ENCODE results near the gene CMIP.

CMIP gene

DNA sequence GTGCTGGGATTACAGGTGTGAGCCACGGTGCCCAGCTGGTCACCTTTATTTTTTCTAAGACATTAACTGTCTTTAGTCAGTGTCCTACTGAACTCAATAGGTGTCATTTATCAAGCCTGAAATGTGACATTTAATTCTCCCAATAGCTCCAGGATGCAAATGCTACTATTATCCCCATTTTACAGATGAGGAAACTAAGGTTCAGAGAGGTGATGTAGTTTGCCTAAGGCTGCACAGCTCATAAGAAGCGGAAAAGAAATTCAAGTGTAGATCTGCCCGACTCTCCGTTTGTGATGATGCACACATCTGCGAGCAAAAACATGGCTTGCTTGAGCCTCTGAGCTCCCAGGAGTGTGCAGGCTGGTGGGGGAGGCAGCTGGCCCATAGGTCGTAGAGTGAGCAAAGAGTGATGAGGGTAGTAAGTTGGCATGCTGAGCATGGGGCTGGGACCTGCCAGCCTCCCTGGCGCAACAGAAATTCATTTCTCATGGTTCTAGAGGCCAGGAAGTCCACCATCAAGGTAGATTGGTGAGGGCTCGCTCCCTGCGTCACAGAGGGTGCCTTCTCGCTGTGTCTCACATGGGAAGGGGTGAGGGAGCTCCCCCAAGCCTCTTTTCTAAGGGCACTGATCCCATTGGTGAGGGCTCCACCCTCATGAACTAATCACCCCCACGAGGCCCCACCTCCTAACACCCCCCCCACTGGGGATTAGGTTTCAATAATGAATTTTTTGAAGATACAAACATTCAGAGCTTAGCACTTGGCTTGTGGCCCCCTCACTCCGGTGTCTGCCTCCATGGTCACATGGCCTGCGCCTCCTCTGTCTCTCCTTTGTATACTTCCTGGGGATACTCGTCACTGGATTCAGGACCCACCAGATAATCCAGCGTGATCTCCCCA, 193.0 kb downstream of the CMIP start:
- no peak for DNase-seq (ENCODE audit: low read depth)

DNA sequence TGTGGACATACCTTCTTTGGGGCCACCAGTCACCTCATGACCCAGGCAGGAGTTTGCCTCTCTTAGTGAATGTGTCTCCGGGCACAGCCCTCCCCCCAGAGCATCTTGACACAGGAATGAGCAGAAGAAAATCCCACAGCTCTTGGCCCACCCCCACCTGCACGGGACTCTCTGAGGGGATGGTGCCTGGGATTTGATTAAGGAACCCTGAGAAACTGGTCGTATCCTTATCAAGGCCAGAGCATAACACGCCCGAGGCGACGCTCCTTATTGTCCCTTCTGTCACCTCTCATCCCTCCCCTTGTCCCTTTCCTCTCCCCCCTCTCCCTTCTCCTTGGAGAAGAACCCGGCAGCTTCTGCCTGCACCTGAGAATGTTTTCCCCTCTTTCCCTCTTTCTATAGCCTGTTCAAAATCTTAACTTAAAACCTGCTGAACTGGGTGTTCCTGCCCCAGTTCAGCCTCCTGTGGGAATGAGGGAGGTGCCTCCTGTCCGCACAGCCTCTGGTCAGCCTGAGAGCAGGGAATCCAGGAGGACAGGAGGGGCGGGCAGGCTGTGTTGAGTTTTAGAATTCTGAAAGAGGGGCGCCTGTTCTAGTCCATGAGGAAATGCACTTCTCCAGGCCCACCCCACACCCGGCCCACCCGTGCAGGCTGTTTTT, 193.8 kb downstream of the CMIP start:
- no peak for DNase-seq (ENCODE audit: low read depth)

DNA sequence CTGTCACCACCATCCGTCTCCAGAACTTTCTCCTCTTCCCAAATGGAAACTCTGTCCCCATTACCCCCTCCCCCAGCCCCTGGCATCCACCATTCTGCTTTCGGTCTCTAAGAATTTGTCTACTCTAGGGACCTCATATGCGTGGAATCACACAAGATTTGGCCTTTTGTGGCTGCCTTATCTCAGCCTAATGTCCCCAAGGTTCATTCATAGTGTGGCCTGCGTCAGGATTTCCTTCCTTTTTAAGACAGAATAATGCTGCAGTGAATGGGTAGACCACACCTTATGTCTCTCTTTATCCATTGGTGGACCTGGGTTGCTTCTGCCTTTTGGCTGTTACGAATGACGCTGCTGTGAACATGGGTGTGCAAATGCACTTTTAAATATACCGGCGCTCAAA, 194.7 kb downstream of the CMIP start:
- DNase-seq (ENCODE audit: low read depth): no peak

DNA sequence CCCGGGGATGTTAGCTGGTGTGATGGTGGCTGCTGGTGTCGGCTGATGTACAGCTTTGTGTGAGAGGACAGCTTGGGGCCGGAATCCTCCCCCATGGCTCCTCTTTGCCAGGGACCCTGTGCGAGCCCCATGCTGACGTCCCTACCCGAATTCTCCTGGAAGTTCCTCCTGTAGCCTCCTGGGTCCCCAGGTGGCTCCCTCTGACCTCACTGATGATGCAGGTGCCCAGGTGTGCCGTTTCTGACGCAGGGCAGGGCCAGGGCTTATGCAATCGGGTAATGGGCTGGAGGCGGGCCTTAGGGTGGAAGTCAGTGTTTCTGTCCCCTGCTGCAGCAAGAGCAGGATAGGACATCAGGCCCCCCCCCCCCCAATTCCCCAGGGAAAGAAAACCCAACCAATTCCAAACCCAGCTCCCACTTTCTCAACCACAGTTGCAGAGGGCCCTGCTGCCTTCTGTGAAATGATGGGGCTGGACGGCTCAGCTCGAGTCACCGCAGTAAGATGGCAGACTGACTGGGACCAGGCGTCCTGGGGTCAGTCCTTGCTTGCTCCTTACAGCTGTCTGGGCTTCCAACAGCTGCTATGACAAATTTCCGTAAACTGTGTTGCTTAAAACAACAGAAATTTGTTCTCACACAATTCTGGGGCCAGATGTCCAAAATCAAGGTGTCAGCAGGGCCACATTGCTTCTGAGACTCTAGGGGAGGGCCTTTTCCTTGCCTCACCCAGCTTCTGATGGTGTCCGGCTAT, 195.5 kb downstream of the CMIP start:
- no peak for DNase-seq (ENCODE audit: low read depth)

DNA sequence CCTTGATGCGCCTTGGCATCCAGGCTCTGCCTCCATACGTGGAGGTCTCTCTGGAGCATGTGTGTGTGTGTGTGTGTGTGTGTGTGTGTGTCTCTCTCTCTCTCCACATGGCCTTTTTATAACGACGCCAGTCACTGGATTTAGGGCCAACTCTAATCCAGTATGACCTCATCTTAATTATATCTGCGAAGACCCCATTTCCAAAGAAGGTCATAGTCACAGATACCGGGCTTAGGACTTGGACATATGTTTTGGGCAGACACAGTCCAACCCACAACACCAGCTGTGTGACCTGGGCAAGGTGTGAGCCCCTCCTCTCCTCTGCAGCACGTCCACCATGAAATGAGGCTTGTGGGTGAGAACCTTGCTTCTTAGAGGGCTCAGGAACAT, 196.1 kb downstream of the CMIP start:
- DNase-seq (ENCODE audit: low read depth): no peak

DNA sequence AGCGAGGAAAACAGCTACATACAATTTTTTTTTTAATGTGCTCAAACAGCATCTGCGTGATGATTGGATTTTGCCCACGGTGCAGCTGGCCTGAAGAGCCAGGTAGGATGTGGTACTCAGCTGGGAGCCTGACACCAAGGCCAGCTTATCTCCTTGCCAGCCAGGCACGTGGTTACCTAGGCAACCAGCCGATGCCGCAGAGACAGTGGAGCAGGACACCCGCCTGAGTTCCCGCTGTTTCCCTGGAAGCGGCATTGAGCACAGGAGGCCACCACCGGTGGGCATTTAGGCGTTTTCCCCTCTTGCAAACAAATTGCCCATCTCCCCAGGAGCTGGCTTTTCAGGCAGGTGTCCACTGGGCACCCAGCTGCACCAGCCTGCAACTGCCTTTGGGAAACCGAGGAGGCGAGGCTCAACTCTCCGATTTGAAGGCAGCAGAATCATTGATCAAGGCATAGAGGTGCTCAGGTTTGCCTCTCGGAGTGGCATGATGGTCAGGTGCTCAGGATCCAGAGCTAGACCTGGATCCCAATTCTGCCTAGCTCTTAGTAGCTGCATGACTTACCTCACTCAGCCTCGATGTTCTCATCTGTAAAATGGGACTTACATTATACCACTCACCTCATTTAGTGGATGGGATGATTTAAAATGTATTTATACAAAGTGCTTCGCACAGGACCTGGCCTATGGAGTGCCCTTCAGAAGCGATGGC, 196.9 kb downstream of the CMIP start:
- DNase-seq (ENCODE audit: low read depth): no peak

DNA sequence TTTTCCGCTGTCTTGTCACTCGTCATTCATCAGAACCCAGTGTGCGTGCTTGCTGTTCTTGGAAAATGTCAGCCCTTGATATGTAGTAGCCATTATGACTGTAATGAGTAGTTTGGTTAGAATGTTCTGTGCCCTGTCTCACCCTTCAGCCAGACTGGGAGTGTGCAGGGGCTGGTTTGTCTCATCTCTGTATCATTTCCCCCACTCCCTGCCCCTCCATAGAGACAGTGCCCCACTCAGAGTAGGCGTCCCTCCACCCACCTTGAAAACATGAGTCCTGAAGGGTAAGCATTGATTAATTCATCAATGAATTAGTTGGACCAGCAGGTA, 197.5 kb downstream of the CMIP start:
- no peak for DNase-seq (ENCODE audit: low read depth)

DNA sequence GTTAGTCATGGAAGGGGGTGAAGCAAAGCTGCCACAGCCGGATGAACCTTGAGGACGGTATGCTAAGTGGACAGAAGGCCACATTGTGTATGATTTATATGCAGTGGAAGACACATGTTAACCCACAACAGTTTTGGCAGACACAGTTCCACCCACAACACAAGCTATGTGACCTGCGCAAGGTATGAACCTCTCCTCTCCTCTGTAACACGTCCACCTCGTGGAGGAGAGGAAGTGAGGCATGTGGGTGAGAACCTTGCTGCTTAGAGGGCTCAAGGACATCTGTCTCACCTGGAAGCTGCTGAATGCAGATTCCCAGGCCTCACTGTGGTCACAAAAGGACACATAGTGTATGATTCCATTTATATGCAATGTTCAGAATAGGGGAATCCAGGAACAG, 198.3 kb downstream of the CMIP start:
- no peak for DNase-seq (ENCODE audit: low read depth)

DNA sequence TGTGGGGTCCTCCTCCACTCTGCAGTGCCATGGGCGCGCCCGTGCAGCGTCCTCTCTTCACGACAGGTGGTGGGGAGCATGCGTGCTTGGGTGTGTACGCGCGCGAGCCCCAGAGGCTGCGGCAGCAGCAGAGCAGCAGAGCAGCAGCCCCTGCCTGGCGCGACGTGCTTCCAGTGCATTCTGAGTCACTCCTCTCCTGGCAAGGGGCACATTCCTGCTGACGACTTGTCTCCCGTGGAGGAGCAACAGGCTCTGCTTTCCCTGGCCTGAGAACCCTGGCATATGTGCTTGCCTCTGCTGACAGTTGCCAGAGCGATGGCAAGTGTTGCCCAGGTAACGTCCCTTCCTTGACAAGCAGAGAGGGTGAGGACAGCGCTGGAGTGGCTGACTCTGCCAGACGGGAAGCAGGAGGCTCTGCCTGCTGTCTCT, 200.7 kb downstream of the CMIP start:
- DNase-seq (ENCODE audit: low read depth): no peak

DNA sequence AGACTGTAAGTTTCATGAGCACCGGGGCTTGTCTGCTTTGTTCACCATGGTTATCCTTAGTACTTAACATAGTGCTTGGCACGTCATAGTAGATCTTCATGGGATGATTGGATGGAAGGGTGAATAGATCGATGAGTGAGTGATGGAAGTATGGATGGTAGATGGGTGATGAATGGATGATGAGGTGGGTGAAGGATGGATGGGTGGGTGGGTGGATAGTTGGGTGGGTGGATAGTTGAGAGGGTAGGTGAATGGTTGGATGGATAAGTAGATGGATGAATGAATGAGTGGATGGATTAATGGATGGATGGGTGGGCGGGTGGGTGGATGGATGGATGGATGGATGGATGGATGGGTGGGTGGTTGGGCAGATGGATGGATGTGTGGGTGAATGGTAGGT, 201.3 kb downstream of the CMIP start:
- no peak for DNase-seq (ENCODE audit: low read depth)

DNA sequence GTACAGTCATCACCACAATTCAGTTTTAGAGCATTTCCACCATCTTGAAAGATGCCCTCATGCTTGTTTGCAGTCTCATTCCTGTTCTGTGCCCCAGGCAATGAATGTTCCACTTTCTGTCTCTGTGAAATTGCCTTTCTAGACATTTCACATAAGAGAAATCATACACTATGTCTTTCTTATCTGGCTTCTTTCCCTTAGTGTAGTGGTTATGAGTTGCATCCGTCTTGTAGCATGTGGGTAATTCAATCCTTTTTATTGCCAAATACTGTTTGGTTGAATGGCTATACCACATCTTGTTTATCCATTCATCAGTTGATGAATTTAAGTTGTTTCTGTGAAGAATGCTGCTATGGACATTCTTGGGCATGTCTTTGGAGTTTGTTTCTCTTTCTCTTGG, 202.0 kb downstream of the CMIP start:
- no peak for DNase-seq (ENCODE audit: low read depth)

DNA sequence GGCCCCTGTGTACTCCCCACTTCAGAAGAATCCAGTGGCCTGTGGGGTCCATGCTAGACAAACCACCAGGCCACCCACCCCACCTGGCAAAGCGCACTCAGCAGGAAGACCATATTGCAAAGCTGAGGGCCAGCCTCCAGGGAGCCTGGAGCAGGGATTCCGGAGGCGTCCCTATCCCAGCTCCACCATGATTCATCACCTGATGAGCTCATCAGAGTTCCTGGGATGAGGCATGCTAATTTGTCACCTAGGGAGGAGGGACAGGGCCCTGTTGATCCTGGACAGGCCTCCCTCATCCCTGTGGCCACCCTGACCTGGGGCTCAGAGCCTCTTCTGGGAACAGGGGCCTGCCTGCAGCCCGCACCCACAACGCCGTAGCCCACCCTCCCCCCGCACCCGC, 202.9 kb downstream of the CMIP start:
- no peak for DNase-seq (ENCODE audit: low read depth)

DNA sequence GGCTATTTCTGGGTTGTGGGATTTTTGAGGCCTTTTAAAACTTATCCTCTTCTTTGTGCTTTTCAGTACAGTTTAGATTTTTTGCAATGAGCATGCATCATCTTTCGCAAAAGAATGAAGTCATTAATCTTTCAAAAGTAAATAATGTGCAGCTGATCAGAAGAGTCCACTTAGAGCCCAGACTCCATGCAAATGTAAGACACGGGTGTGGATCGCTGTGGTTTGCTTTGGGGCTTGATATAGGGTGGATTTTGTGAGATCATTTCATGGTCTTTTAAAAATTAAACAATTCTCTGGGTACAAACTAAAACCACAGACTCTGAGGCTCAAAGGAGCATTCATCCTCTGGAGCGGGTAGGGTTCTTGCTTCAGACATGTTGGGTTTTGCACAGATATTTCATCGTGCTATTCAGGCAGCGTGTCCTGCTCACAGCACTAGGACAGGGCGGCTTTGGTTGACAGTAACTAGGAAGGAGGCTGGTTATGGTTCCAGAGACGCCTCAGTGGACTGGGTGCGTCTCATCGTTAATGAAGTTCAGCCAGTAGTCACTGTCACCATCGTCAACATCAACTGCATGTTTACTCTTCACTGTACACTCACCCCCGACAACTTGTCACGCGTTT, 205.1 kb downstream of the CMIP start:
- no peak for DNase-seq (ENCODE audit: low read depth)

DNA sequence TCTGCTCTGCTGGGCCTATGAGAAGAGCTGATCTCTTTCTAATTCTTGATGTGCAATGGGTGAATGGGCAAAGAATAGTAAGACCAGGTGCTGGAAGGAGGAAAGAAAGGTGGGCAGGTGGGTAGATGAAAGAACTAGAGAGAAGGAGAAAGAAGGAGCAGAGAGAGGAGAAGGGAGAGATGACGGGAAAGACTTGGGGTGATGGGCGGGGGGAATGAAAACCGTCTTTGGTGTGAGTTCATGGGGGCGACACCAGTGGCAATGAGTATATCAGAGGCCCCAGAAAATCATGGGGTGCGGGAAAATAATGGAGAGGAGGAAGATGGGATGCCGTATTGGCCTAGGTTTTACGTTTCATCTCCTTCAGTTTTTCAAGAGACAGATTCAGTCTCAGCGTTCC, 205.7 kb downstream of the CMIP start:
- DNase-seq (ENCODE audit: low read depth): no peak

DNA sequence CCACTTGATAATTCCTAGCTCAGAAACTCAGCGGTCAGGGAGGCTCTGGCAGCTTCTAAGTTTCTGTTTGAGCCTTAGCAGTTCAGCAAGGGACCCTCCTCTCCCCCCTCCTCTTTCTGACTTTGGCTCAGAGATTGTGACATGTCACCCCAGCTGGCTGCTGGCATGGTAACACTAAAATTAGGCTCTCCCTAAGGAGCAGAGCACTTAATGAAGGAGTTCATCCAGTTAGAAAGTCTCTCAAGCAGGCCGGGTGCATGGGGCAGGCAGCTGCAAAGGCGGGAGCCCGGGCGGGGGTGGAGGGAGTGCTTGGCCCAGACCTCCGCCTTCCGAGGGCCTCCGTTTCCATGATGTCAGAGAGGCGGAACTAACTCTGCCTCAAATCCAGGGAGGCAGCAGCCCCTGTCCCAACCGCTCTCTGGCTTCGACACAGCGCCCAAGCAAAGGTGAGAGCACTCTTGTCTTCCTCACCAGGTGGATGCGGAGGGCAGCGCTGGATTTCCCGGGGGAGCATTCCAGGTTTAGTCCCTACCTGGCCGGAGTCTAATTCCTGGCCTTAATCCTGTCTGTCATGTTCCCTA, 206.5 kb downstream of the CMIP start:
- no peak for DNase-seq (ENCODE audit: low read depth)

DNA sequence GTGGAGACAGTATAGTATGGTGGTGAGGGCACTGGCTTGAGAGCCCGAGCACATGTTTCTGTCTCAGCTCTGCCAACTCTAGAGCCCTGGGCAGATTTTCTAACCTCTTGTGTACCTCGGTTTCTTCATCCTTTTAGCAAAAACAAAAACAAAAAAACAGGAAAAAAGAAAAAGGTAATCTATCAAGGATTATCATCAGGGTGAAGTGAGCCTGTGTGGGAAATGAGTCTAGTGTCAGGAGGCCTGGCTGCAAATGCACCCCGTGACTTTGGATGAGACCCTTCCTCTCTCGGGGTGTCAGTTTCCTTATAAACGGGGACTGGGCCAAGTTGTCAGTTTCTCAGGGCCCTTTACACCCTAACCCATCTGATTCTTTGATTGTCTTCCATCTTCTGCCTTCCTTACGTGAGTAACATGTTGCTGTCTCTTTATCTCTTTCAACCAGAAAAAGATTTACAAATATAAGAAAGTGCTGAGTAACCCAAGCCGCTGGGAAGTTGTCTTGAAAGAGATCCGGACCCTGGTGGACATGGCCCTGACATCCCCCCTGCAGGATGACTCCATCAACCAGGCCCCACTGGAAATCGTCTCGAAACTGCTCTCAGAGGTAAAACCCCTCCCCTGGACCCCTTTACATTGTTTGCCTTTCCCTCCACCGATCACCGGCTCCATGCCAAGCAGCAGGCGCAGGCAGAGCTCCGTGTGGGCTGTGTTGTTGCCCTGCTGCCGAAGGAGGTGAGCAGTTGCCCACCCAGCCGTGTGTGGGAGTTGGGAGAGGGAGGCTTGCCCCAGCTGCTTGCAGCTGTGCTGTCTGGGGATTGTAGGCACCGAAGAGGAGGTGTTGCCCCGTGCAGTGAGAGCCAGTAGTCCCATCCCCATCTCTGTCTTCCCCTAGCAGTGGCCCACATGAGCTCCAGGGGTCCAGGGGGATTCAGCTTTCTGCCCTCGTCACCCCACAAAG, 207.4 kb downstream of the CMIP start:
- no peak for DNase-seq (ENCODE audit: low read depth)

DNA sequence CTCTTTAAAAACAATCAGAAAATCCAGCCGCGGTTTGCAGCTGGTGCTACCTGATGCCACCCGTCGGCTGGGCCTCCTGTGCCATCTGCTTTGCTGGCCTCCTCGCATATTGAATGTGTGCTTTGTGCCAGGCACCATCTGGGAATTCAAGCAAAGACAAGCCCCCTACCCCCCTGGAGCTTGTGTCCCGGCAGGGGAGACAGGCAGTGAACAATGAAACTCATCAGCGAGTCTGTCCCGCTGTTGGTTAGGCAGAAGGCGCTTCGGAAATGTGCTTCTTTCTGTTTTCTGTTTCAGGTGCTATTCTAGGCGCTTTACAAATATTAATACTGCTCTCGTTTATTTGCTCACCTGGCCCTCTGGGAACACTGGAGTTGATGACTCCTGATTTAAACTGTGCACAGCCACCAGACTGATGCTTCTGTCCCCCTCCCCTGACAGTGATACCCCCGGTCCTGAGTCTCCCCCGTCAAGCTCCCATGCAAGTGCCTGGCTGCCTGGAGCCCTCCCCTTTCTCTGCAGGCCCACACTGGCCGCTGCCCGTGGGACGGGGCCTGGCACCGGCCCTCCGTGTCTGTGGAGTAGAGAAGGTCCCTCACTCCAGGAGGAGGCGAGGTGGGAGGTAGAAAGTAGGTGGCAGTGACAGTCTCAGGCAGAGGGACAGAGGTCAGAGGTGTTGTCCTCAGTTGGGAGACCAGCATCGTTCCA, 208.3 kb downstream of the CMIP start:
- no peak for DNase-seq (ENCODE audit: low read depth)

DNA sequence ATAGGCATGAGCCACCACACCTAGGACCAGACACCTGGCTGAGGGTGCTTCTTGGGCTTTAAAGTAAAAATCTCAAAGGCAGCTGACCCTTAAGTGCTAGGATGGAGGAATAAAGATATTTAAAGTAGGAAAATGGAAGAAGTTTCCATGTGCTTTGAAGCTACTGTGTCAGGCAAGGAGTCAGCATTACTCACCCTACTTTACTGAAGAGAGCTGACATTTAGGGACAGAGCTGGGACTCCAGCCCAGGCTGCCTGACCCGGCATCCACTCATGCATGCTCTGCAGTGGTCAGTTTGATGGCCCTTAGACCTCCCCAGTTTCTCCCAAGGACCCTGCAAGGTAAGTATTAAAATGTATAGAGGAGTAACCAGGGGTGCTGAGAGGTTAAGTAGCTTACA, 209.7 kb downstream of the CMIP start:
- no peak for DNase-seq (ENCODE audit: low read depth)

DNA sequence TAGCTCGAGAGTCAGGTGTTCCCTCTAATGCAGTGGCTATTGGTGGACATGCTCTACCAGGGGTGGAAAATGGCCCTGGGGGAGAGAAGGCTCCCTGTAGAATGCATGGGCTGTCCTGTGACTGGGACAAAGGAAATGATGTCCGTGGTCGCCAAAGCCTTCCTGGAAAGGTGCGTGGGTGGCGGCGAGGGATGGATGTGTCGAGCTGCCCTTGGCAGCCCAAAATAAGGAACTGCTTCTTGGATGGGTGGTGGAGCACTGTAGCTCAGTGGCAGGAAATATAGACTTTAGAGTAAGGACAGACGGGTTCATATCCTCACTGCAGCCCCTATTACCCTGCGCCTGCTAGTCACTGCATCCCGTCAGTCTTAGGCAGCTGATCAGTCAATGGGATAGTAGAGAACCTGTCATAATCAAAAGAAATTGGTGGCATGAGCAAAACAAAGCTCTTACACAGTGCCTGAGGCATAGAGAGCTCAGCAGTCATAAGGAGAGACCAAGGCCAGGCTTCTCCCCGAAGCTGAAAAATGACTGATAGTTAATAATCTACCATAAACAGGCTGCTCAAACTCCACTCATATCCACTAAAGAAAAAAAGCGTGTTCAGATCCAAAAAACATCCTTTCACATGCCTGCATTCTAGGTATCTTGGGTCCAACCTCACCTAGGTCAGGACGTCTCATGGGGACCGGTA, 211.0 kb downstream of the CMIP start:
- no peak for DNase-seq (ENCODE audit: low read depth)
